NOMO-1 treated with DMSO at 0.1 percent for 48 hours (cell line): Measurements from ENCODE around the gene ARID4A.
"Not testable (repeated sequence)": the region's sequence is repeated elsewhere in the genome, so short reads cannot be mapped to it uniquely, and the experiment has no call there.

Experiments
- DNase-seq: peaks from one replicate; lab custom pipeline; 2025; ENCODE audit not compliant: unreplicated experiment; lab: John Stamatoyannopoulos, UW

ARID4A gene

DNA sequence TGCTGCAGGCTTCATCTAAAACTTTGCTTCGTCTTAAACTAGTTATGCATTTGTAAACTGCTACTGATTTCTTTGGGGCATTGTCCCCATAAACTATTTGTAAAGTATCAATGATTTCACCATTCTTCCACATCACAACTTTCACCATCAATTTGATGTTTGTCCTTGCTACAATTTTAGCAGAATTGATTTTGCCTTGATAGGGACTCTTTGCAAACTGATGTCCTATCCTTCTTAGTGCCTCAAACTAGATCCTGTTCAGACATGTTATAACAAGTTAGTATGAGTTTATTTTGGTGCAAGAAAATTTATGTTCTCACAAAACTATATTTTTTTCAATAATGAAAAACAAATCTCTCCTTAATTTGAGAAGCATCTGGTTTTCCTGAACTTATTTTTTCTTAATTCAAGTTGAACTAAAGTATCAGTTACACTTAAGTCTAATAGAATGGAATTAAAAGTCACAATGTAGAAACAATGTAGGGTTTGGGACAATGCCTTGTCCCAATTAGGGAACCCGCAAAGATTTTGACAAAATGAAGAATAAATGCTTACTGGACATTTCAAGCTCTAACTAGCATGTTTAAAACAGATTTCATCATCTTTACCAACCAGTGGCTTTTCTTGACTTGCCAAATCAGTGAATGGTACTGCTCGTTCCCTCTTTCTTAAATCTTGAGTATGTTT is 10.1 kb upstream of the ARID4A start:
- no peak for DNase-seq

DNA sequence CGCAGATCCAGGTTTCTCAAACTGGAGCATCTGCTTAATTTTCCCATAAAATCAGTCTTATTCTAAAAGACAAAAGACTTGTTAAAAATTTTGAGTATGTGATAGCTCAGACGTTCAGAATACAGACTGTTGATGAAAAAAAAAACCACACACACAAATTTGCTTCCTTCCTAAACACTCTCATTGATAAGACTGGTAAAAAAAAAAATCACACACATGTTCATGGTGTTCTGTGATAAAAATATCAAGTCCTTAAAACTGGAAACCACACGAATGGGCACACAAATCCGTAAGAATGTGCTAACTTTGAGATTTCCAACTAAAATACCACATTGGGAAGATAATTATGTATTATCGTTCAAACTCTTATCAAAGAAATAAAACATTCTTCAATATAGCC is 6.7 kb upstream of the ARID4A start:
- no peak for DNase-seq

DNA sequence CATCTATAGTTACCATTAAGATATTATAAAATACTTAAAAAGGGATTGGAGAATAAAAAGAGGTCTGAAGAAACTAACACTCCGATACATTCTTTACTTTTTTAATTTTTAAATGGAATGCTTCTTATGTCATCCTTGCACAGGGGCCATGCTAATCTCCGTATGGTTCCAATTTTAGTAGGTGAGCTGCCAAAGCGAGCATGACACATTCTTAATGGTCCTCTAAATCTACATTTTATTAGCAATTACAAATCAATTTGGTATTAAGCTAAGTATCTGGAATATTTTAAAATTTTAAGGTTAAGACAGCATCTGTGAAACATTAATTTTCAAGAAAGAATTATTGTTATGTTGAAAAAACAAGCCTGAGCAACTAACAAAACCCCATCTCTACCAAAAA is 6.2 kb upstream of the ARID4A start:
- DNase-seq = no peak

DNA sequence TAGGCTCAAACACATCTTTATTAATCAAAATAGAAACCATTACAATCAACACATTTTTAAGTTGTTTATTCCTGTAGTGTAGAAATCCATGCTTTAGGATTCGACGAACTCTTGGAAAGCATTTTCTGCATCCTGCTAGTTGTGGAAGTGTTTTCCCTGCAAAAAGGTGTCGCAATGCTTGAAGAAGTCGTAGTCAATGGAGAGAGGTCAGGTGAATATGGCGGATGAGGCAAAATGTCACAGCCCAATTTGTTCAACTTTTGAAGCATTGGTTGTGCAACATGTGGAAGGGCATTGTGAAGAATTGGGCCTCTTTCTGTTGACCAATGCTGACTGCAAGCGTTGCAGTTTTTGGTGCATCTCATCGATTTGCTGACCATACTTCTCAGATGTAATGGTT is 4.2 kb upstream of the ARID4A start:
- DNase-seq = no peak

DNA sequence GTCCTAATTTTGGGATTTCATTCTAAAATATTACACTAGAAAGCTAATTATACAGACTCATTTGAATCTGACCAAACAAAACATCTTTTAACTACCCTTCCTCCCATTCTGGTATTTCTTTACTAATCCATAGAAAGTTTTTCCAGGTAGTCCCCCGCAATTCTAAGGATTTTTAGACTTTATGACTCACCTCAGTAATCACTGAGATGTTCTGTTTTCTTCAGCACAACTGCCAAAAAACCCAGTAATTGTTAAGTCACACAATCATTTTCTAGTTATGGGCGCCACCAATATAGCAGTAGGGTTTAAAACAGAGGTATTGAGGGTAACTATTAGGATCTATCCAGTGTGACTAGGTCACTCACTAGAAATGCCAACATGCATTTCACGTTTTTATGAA is 1.6 kb upstream of the ARID4A start:
- no peak for DNase-seq

DNA sequence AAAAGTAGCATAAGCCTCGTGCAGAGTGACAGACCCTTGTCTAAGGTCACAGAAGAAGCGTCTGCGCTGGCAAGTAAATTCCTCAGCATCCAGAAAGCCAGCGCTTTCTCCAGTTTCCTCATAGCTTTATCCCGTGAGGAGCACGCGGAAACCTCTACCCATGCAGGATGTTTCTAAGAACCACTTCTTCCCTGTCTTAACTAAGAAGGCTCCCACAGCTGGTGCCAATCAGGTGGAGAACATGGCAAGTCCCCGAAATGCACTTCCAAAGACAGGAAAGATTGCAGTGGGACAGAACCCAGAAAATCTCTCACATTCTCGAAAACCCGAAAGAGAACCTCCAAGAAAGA is 968 bp upstream of the ARID4A start:
- no peak for DNase-seq

DNA sequence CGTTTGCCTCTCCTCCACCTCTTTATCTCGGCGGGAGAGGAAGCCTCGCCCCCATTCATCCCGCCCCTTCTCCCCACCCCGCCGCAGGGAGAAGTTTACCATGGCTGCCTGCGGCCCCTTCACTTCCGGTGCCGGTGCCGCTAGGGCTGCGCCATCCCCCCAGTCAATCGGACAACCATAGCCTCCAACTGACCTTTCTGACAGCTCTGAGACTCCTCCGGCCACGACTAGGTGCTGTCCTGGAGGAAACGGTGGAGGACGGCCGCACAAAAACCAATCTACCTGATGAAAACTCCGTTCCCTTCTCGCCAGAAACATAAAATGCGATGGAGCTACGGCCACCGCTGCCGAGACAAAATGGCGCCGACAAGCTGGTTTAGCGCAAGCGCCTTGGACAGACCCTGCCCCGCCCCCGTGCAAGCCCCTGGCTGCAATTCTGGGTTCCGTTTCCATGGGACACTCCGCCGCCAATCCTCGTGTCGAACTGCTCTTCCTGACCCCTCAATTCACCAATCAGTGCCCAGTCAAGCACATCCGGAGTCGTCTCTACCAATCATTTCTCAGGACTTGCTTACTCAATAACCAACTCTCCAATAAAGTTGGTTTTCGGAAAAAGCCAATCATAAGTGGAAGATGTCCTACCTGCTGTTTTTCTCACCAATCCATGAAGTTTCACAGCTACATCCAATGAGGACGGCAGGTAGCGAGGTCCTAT is 436 bp upstream of the ARID4A start:
- peak; percentile 100 for DNase-seq

DNA sequence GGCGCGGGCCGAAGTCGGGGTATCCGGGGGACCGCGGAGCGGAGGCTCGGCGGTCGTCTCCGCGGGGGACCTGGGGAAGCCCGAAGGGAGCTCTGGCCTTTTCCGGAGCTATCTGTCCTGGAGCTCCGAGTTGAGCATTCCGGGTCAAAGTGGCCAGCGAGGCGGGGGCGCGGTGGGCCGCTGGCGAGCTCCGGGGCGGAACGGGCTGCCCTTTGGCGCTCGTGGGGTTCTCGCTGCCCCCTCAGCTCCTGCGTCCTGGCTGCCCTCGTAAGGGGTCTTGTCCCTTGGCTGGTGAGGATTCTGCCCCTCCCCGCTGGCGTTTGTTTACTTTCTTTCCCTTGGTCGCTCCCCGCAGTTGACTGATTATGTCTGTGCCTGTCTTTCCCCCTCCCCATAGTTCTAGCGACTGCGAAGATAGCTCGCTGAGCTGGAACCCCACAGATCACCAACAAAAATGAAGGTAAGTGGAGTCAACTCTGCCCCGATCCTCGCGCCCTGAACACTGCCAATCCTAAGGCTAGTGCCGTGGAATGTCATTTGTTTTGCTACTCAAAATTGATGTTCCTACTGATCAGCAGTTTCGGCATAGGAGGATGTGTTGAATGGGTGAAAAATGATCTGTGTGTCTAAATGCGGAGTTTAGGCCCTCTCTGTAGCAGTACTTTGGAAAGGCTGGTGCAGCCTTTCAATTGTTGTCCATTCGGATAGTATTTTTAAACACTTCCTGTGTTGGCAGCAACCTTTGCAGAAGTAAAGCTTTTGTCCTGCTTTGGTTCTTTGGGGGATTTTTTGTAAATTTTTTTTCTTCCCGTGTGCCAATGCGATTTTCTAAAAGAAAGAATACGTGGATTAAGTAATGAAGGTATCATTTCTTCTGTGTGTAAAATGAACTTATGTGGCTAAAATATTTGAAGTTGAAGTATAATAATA is 1.3 kb downstream of the ARID4A start:
- DNase-seq = no peak

DNA sequence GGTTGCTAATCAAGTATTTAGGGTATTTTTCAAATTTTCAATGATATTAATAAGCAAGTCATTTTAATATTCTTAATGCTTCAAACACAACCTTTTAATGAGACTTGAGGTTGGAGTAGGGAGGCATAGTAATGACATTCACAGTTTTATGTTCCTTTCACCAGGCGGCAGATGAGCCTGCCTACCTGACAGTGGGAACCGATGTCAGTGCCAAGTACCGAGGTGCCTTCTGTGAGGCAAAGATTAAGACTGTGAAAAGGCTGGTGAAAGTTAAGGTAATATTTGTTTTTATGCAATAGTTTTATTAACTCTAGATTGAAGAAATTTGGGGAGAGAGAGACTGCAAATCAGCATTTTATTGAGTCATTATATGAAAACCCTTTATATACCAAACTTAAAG is 3.1 kb downstream of the ARID4A start:
- DNase-seq = no peak

DNA sequence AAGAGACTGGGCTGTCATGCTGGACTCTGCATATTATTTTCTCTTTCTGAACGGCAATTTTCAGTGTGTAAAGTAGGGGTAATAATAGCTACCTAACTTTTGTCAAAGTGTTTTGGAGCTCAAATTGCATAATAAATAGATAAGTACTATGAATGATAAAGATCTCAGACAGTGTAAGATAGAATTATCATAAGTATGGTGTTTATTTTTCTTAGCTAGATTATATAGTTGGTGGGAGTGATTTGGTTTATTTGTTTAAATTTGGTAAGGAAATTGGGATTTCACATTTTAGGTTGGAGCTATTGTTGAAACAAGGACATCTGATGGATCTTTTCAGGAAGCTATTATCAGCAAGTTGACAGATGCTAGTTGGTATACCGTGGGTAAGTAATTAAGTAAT is 7.4 kb downstream of the ARID4A start:
- no peak for DNase-seq

DNA sequence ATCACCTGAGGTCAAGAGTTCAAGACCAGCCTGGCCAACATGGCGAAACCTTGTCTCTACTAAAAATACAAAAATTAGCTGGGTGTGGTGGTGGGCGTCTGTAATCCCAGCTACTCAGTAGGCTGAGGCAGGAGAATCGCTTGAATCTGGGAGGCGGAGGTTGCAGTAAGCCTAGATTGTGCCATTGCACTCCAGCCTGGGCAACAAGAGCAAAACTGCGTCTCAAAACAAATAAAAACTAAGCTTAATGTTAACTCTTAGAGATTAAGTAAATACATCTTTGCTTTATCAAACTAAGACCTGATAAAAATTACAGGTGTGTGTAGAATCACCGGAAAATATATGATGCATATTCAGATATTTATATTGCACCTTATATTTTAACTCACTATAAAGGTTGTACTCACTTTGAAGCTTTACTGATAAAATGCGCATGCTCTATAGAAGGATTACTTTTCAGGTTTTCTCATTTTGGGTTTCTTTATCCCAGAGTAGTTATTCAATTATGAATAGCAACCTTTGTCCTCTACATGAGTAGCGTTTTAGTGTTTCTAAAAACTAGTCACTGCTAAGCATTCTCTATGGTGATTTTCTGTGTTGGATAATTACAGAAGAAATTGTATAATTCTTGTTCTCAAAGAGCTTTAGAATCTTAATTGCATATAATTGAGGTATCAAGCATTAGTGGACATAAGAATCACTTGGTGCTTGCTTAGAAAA is 9.4 kb downstream of the ARID4A start:
- DNase-seq = no peak

DNA sequence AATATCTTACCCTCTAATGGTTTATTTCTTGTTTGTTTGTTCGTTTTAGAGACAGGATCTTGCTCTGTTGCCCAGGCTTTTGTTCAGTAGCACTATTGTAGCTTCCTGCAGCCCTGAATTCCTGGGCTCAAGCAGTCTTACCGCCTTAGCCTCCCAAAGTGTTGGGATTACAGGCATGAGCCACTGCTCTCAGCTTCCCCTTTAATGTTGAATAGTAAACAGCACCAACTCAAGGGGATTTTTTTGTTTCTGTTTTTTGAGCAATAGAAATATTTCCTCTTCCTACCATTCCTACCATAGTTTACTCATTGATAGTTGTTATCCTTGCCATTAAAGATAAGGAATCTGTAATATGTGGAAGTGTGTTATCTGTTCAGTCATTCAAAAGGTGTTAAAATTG is 10.7 kb downstream of the ARID4A start:
- no peak for DNase-seq

DNA sequence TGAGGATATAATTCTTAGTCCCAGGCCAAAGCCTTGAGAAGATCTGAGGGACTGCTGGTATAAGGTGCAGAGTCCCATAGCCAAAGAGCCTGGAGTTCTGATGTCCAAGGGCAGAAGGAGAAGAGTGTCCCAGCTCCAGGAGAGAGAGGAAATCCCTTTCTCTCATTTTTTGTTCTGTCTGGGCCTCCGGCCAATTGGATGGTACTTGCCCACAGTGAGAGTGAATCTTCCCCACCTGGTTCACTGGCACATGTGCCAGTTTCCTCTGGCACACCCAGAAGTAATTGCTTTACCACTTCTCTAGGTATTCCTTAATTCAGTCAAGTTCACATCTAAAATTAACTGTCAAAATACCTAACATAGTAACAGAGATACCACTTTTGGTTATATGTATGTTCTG is 15.3 kb downstream of the ARID4A start:
- DNase-seq = no peak

DNA sequence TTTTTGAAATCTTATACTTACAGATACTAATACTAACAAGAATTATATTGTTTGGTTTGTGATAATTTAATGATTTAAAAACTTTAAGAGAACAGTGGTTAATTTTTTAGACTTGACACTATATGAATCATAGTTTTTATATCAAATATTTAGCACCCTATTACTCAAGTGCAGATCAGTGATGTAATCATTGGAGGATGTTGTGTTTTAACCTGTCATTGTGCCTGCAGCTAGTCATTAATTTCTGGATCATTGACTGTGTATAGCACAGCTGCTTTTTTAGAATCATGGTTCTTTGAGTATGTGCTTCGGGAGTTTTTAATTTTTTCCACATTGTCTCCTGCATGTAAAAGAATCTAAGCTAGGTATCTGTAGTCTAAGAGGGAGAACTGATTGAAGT is 17.3 kb downstream of the ARID4A start:
- no peak for DNase-seq

DNA sequence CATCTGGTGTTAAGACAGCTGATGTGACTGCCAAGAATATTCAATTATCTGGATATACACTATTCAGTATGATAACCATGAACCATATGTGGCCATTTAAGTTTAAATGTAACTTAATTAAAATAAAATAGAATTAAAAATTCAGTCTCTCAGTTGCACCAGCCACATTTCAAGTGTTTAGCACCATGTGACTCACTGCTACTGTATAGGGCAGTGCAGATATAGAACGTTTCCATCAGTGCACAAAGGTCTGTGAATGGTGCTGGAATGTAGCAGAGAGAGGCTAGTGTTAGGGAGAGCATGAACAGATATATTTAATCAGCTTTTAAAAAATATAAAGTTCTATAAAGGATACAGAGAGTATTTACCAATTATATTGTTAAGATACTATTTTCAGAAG is 28.7 kb downstream of the ARID4A start:
- DNase-seq = no peak

DNA sequence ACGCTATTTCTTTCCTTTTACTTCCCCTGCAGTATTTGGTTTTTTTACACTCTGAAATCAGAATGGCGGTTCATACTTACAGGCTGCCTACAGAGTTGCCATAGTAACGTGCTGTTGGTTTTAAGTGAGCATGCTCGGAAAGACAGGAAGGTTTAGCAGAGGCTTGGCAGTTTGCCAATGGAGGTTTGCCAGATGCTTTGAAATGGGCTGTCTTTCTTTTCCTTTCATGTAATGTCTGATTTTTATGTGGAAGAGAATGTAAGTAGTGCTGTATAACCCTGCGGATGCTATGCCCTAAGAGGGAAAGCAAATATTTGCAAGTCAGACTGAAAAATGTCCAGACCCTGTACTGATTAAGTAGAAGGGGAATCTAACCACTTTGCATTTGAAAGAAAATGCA is 32.8 kb downstream of the ARID4A start:
- DNase-seq = peak; percentile 92

DNA sequence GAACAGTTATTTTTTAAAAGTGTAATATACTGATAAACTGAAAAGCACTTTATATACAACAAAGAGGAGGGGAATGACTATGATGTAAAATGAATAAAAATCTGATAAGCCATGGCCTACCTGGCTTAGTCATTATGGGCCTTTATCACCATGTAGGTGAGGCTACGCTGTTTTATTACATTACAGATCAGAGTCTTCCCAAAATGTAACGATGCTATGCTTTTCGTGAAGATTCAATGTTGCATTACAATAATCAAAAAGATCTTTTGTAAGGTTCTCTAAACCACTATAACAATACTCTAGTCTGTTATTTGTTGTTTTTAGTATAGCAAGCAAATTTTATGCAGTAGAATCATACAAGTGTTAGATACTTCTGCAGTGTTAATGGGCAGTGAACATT is 34.2 kb downstream of the ARID4A start:
- DNase-seq = no peak

DNA sequence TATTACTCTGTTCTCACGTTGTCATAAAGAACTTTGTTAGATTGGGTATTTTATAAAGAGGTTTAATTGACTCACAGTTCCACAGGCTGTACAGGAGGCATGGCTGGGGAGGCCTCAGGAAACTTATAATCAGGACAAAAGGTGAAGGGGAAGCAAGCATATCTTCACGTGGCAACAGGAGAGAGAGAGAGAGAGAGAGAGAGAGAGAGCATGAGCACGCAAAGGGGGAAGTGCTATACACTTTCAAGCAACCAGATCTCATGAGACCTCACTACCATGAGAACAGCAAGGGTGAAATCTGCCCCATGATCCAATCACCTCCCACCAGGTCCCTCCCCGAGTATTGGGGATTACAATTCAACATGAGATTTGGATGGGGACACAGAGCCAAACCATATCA is 41.3 kb downstream of the ARID4A start:
- DNase-seq = peak; percentile 24

DNA sequence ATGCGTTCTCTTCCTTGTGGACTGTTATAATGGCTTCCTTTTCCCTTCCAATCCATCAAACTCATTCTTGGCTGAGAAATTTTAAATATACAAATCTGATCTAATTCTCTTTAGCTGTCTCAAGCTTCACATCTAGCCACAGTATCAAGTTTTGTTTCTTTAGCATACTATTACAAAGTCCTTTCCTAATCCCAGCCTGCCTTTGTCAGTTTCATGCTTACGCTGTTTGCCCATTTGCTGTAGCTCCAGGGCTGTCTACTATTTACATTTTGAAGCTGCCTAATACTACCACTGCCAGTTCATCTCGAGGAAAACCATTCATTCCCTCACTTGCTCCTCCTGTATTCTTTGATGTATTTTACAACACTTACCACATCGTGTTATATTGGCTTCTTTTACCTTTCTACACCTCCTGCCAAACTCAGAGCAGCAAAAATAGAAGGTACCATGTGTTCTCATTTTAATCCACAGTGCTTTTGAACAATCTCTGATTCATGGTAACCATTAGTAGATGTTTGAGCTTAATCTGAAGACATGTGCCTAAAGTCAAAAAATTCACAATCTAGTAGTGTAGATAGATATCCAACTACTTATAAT is 42.9 kb downstream of the ARID4A start:
- no peak for DNase-seq

DNA sequence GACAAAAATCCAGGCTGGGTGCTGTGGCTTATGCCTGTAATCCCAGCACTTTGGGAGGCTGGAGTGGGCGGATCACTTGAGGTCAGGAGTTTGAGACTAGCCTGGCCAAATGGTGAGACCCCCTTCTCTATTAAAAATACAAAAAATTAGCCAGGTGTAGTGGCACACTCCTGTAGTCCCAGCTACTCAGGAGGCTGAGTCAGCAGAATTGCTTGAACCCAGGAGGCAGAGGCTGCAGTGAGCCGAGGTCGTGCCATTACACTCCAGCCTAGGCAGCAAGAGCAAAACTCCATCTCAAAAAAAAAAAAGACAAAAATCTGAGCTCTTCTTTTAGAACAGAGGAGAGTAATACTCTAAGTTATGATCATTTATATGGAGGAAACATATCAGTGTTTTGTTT is 45.2 kb downstream of the ARID4A start:
- not testable (repeated sequence) for DNase-seq
